GM13976 (cell line): ENCODE data around the gene MACC1.

ENCODE experiments used
- DNase-seq: peaks from one replicate; pipeline ENCODE4 v3.0.0; 2012; ENCODE audit warnings: low spot score
- CTCF ChIP-seq: IDR thresholded peaks from 2 replicates; pipeline ENCODE4 v1.5.1; 2012; ENCODE audit warnings: borderline replicate concordance, mild to moderate bottlenecking; ENCODE audit not compliant: insufficient read depth; ENCODE audit errors: extremely low read depth, missing control alignments, control extremely low read depth
- in situ Hi-C: fragments of 300-500 bp; cut with MboI; formaldehyde crosslinking; loops from one replicate; pipeline ENCODE4 v1.12.0; 2022; ENCODE audit warnings: low sequenced_read_pairs, mixed read lengths, inconsistent platforms; ENCODE audit not compliant: unreplicated experiment

Gene MACC1

DNA sequence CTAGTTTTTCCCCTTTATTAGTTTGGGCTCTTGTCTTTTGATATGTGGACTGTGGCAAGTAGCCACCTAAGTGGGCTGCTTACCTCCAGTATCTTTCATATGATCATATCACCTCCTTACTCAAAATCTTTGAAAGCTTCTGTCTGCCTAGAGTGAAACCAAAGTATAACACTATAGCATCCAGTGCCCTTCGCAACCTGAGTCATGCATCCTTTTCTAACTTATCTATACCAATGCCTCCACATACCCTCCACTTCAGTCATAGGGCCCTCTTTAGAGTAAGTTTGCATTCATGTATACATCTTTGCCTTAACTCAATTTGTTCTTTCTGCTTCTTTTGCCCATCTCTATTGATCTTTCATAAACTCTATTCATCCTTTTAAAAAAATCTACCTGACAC, 15.7 kb upstream of the MACC1 start:
- in situ Hi-C loops: no loop called here
- no peak for DNase-seq
- no peak for TF ChIP-seq CTCF

DNA sequence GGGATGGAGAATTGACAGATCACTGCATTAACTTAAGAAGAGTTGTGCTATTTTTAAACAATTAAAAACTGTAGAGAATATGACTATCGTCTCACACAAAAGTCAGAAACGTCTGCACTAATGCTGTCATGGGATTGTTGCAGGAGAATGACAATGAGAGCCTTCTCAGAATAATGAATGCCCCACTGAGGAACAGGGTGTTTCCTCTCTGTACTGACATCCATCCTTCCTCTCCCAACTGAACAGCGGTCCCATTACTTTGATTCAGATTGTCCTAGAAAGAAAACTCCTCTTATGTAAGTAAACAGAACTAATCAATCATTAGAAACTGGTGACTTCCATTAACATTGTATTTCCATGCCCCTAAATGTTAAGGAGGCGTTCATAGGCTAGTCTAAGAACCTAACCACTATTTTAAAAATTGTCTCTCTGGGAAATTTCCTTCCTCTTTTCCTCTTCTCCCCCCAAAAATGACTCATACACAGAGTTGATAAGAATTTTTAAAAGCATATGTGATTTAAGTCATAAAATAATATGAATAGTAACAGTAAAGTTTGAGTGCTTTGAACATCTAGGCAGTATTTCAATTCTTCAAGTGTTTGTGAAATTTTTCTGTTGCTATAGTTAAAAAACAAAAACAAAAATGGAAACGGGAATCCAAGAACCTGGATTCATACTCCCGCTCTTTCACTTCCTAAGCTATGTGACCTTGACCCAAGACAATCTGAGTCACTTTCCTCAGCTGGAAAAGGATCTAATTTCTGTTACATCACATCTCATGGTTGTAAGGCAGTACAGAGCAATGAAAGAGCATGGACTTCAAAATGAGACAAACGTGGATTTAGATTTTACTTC, 12.7 kb upstream of the MACC1 start:
- no peak for TF ChIP-seq CTCF
- in situ Hi-C loops: no loop called here
- DNase-seq: no peak

DNA sequence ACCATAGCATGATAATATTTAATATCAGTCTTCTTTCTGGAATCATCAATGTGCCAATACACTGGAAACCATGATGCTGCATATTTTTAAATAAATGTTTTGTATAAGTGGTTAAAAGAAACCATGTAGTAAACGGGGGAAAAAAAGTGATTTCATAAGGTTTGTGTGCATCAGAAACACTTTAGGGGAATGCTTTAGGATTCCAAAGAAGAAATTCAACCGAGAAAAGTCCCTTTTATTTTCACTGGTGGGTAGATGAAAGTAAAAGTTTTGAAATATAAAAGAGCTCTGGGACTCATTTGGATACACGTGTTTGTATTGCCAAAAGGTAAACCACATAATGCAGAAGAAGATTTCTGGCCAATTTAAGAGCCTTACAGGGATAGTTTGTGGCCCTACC, 11.9 kb upstream of the MACC1 start:
- DNase-seq: no peak
- in situ Hi-C loops: no loop called here
- no peak for TF ChIP-seq CTCF

- DNase-seq: no peak
- in situ Hi-C loops: no loop called here
- no peak for TF ChIP-seq CTCF
Measured at GRCh38 chr7:20228654-20229053, 11.5 kb upstream of the MACC1 start.

DNA sequence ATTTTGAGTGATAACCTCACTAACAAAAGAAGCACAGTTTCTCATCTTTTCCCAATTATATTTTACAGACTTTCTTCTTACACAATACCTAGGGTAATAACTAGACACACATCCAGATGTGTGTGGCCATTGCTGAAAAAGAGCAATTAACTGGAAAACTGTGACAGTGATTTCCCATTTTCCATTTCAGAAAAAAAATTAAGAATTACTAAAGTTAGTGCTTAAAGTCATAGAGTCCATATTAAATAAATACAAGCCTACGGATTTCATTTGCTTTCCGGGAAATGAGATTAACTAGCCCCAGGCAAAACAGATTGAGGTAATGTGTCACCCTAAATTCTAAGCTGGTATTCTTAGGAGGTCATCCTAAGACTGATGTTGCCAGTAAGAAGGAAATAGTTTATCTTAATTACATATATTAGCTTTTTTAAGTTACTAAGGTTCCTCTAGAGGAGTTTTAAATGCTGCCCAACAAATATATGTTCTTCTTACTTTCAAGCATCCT, 10.2 kb upstream of the MACC1 start:
- TF ChIP-seq CTCF: no peak
- in situ Hi-C loops: no loop called here
- no peak for DNase-seq

DNA sequence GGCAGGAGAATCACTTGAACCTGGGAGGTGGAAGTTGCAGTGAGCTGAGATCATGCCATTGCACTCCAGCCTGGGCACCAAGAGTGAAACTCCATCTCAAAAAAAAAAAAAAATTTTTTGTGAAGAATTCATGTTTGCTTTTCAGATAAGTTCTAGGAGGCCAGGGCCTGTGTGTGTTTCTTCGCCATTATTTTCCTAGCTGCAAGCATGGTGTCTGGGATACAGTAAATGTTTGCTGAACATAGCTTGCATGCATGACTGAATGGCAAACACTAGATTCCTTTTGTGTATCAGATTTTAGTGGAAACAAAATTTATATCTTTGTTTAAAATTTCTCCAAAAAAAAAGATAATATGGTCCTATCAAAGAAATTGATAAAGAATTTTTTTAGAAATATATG, 9.7 kb upstream of the MACC1 start:
- in situ Hi-C loops: no loop called here
- no peak for DNase-seq
- no peak for TF ChIP-seq CTCF
